Neural cell (in vitro differentiated cells): ENCODE measurements around the gene ECE1. TPM values are rescaled to one million over a fixed set of nuclear protein-coding genes. Genes with fewer than 3 reads are reported as not detected.
A peak's percentile ranks its signal among the peaks of the same experiment; 100 is the strongest.

Experiments
- H2AFZ ChIP-seq: fragments of 200-600, 300-800 bp; sonication (generic), shearing (Covaris generic); 2 replicates; pipeline ENCODE4 v1.6.0; 2014; ENCODE audit warnings: low read depth, mild to moderate bottlenecking, antibody characterized with exemption, low read length, moderate library complexity
- H3F3A ChIP-seq: fragments of 200-600 bp; shearing (Covaris generic); 2 replicates; pipeline ENCODE4 v1.6.1; 2016; ENCODE audit warnings: mild to moderate bottlenecking, moderate library complexity, mixed read lengths, antibody characterized with exemption, low read length; ENCODE audit not compliant: insufficient read depth, poor library complexity, severe bottlenecking
- H3K27ac ChIP-seq: fragments of 200-600, 300-800 bp; sonication (generic), shearing (Covaris generic); 2 replicates; pipeline ENCODE4 v1.5.1; 2014; ENCODE audit warnings: mild to moderate bottlenecking, low read length, moderate library complexity
- H3K27me3 ChIP-seq: fragments of 300-800, 200-600 bp; sonication (generic), shearing (Covaris generic); 2 replicates; pipeline ENCODE4 v1.6.0; 2014; ENCODE audit warnings: mild to moderate bottlenecking, low read depth, low read length, moderate library complexity; ENCODE audit not compliant: insufficient read depth
- H3K36me3 ChIP-seq: fragments of 300-800, 200-600 bp; sonication (generic), shearing (Covaris generic); 2 replicates; pipeline ENCODE4 v1.5.1; 2014; ENCODE audit warnings: mild to moderate bottlenecking, antibody characterized with exemption, low read length, moderate library complexity; ENCODE audit not compliant: insufficient read depth
- H3K4me2 ChIP-seq: fragments of 300-800, 200-600 bp; sonication (generic), shearing (Covaris generic); 2 replicates; pipeline ENCODE4 v1.6.0; 2014; ENCODE audit warnings: mild to moderate bottlenecking, low read length
- H3K4me3 ChIP-seq: fragments of 300-800, 200-600 bp; sonication (generic), shearing (Covaris generic); 2 replicates; pipeline ENCODE4 v1.5.1; 2014; ENCODE audit warnings: mild to moderate bottlenecking, low read length, moderate library complexity
- H3K79me2 ChIP-seq: fragments of 200-600 bp; shearing (Covaris generic); replicated peaks from 2 replicates; pipeline ENCODE4 v1.6.0; 2014; ENCODE audit warnings: mild to moderate bottlenecking, low read length, moderate library complexity; ENCODE audit not compliant: insufficient read depth
- H3K9ac ChIP-seq: fragments of 300-800, 200-600 bp; sonication (generic), shearing (Covaris generic); 2 replicates; pipeline ENCODE4 v1.6.1; 2016; ENCODE audit warnings: mild to moderate bottlenecking, low read length, mixed read lengths
- H3K9me2 ChIP-seq: fragments of 200-600 bp; shearing (Covaris generic); 2 replicates; pipeline ENCODE4 v1.6.1; 2016; ENCODE audit warnings: mild to moderate bottlenecking, low read length, mixed read lengths; ENCODE audit not compliant: insufficient read depth
- H3K9me3 ChIP-seq: fragments of 200-600, 300-800 bp; sonication (generic), shearing (Covaris generic); 2 replicates; pipeline ENCODE4 v1.6.1; 2016; ENCODE audit warnings: mild to moderate bottlenecking, mixed run types, low read length, moderate library complexity, mixed read lengths
- H4K20me1 ChIP-seq: fragments of 200-600 bp; shearing (Covaris generic); 2 replicates; pipeline ENCODE4 v1.6.1; 2016; ENCODE audit warnings: mild to moderate bottlenecking, mixed run types; ENCODE audit not compliant: insufficient read depth
- EP300 ChIP-seq: fragments of 450-650 bp; conservative IDR thresholded peaks from 2 replicates; pipeline ENCODE4 v1.6.1; 2014; ENCODE audit warnings: antibody characterized with exemption, mild to moderate bottlenecking, moderate library complexity; ENCODE audit not compliant: poor library complexity, severe bottlenecking
- EZH2 ChIP-seq: fragments of 200-600, 300-800 bp; shearing (Covaris generic), sonication (generic); IDR thresholded peaks from 2 replicates; pipeline ENCODE4 v1.6.1; 2014; ENCODE audit warnings: antibody characterized with exemption, low read length, borderline replicate concordance, mild to moderate bottlenecking; ENCODE audit not compliant: insufficient read depth, poor library complexity, severe bottlenecking
- MXI1 ChIP-seq: fragments of 450-650 bp; conservative IDR thresholded peaks from 2 replicates; pipeline ENCODE4 v1.6.1; 2014; ENCODE audit warnings: antibody characterized with exemption, mild to moderate bottlenecking; ENCODE audit not compliant: poor library complexity, severe bottlenecking
- POLR2AphosphoS5 ChIP-seq: IDR thresholded peaks from 2 replicates; pipeline ENCODE4 v1.6.1; 2012
- RAD21 ChIP-seq: fragments of 450-650 bp; conservative IDR thresholded peaks from 2 replicates; pipeline ENCODE4 v1.6.1; 2014; ENCODE audit warnings: antibody characterized with exemption, mild to moderate bottlenecking, moderate library complexity
- SMC3 ChIP-seq: fragments of 450-650 bp; conservative IDR thresholded peaks from 2 replicates; pipeline ENCODE4 v1.6.1; 2014; ENCODE audit warnings: antibody characterized with exemption, mild to moderate bottlenecking, moderate library complexity; ENCODE audit not compliant: poor library complexity
- TAF1 ChIP-seq: IDR thresholded peaks from 2 replicates; pipeline ENCODE4 v1.6.1; 2012; ENCODE audit warnings: low read depth
- polyA plus RNA-seq: library from polyadenylated mRNA; depleted of rRNA; stranded (reverse); fragments of >200 nt; gene quantifications from 2 replicates; pipeline ENCODE4 v1.2.3, GENCODE V29; 2014
- TF ChIP-seq, protein P1 (sequence below): IDR thresholded peaks from 2 replicates; pipeline ENCODE4 v1.6.1; 2012; ENCODE audit warnings: borderline replicate concordance
- TF ChIP-seq, protein P2 (sequence below): fragments of 450-650 bp; IDR thresholded peaks from 2 replicates; pipeline ENCODE4 v1.5.1; 2014; ENCODE audit warnings: antibody characterized with exemption, mild to moderate bottlenecking, moderate library complexity; ENCODE audit not compliant: poor library complexity, severe bottlenecking

The ECE1 gene
- polyA plus RNA-seq, 1 donor from 2014 or later = 7.8 TPM

DNA sequence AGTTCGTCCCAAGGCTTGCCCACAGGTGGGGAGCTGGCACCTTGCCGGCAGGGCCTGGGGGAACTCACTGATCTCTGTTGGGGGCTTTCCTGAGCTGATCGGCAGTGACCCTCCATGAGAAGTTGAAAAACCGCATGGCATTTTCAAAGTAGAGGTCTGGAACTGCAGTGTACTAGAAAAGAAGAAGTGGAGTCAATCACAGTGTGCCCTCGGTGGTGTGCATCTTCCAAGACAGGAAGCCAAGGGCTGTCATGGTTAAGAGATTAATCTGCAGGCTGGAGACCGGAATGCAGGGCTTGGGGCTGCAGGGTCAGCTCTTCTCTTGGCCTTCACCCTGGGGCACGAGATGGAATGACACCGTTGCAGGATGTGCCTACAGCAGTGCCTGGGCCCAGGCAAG lies 56.8 kb downstream of the ECE1 start:
- H3F3A ChIP-seq = no peaks in the 10 kb centered on the region
- no peak overlapping the region for H3K4me2 ChIP-seq
- no peak overlapping the region for H3K27ac ChIP-seq
- no peaks in the 10 kb centered on the region for H3K9me2 ChIP-seq
- no peaks in the 10 kb centered on the region for H4K20me1 ChIP-seq
- no peak for TF ChIP-seq MXI1
- TF ChIP-seq TAF1 = no peak
- TF ChIP-seq, protein P1, sequence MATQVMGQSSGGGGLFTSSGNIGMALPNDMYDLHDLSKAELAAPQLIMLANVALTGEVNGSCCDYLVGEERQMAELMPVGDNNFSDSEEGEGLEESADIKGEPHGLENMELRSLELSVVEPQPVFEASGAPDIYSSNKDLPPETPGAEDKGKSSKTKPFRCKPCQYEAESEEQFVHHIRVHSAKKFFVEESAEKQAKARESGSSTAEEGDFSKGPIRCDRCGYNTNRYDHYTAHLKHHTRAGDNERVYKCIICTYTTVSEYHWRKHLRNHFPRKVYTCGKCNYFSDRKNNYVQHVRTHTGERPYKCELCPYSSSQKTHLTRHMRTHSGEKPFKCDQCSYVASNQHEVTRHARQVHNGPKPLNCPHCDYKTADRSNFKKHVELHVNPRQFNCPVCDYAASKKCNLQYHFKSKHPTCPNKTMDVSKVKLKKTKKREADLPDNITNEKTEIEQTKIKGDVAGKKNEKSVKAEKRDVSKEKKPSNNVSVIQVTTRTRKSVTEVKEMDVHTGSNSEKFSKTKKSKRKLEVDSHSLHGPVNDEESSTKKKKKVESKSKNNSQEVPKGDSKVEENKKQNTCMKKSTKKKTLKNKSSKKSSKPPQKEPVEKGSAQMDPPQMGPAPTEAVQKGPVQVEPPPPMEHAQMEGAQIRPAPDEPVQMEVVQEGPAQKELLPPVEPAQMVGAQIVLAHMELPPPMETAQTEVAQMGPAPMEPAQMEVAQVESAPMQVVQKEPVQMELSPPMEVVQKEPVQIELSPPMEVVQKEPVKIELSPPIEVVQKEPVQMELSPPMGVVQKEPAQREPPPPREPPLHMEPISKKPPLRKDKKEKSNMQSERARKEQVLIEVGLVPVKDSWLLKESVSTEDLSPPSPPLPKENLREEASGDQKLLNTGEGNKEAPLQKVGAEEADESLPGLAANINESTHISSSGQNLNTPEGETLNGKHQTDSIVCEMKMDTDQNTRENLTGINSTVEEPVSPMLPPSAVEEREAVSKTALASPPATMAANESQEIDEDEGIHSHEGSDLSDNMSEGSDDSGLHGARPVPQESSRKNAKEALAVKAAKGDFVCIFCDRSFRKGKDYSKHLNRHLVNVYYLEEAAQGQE = no peak
- TF ChIP-seq RAD21 = no peak
- TF ChIP-seq EP300 = no peak
- TF ChIP-seq EZH2 = no peak
- no peak for TF ChIP-seq POLR2AphosphoS5
- TF ChIP-seq, protein P2, sequence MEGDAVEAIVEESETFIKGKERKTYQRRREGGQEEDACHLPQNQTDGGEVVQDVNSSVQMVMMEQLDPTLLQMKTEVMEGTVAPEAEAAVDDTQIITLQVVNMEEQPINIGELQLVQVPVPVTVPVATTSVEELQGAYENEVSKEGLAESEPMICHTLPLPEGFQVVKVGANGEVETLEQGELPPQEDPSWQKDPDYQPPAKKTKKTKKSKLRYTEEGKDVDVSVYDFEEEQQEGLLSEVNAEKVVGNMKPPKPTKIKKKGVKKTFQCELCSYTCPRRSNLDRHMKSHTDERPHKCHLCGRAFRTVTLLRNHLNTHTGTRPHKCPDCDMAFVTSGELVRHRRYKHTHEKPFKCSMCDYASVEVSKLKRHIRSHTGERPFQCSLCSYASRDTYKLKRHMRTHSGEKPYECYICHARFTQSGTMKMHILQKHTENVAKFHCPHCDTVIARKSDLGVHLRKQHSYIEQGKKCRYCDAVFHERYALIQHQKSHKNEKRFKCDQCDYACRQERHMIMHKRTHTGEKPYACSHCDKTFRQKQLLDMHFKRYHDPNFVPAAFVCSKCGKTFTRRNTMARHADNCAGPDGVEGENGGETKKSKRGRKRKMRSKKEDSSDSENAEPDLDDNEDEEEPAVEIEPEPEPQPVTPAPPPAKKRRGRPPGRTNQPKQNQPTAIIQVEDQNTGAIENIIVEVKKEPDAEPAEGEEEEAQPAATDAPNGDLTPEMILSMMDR = no peak
- TF ChIP-seq SMC3 = no peak
- H3K9me3 ChIP-seq = no peaks in the 10 kb centered on the region
- no peak overlapping the region for H3K4me3 ChIP-seq
- no peaks in the 10 kb centered on the region for H3K27me3 ChIP-seq
- no peak overlapping the region for H3K9ac ChIP-seq
- H3K36me3 ChIP-seq = no peaks in the 10 kb centered on the region
- no peak overlapping the region for H2AFZ ChIP-seq
- no peaks in the 10 kb centered on the region for H3K79me2 ChIP-seq

DNA sequence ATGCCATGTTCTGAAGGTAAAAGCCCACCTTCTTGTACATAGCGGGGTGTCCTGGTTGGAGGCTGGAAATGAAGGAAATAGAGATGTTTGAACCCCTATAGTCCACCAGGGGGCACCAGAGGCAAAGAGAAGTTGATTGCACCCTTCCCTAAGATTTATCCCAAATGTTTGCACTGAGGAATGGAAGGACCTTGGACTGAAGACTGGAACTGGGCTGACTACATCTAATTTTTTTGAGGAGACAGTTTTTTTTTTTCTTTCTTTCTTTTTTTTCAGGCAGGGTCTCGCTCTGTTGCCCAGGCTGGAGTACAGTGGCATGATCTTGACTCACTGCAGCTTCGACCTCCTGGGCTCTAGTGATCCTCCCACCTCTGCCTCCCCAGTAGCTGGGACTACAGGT lies 58.2 kb downstream of the ECE1 start:
- no peak overlapping the region for H3K27ac ChIP-seq
- no peak overlapping the region for H3K4me2 ChIP-seq
- H3K79me2 ChIP-seq = no peaks in the 10 kb centered on the region
- TF ChIP-seq MXI1 (no peak), RAD21 (peak; percentile 92), POLR2AphosphoS5 (no peak), SMC3 (peak; percentile 95)
- TF ChIP-seq, protein P2 = peak; percentile 89
- H3K9me2 ChIP-seq = no peaks in the 10 kb centered on the region
- H2AFZ ChIP-seq = no peak overlapping the region
- H3K4me3 ChIP-seq = no peak overlapping the region
- no peaks in the 10 kb centered on the region for H3F3A ChIP-seq
- H3K9ac ChIP-seq = no peak overlapping the region
- no peaks in the 10 kb centered on the region for H4K20me1 ChIP-seq
- no peaks in the 10 kb centered on the region for H3K9me3 ChIP-seq
- no peaks in the 10 kb centered on the region for H3K36me3 ChIP-seq
- no peaks in the 10 kb centered on the region for H3K27me3 ChIP-seq
